Ascending aorta (tissue), 2 donors: ENCODE measurements around the gene CNTNAP2. TPM values are rescaled to one million over a fixed set of nuclear protein-coding genes. Genes with fewer than 3 reads are reported as not detected.
"Not testable (repeated sequence)": the region's sequence is repeated elsewhere in the genome, so short reads cannot be mapped to it uniquely, and the experiment has no call there.

Source experiments
- DNase-seq, 2 donors: peaks; one replicate each; pipeline ENCODE4 v3.0.0-alpha.2; 2019; ENCODE audit warnings: low spot score in 2 of 2
- H3K27ac ChIP-seq, 2 donors: fragments of 200-600 bp; sonication (generic); one replicate each; pipeline ENCODE4 v1.5.1; 2016 to 2017; ENCODE audit warnings: mild to moderate bottlenecking in 1 of 2
- H3K27me3 ChIP-seq: fragments of 200-600 bp; sonication (generic); one replicate; pipeline ENCODE4 v1.5.1; 2017
- H3K36me3 ChIP-seq, 2 donors: fragments of 200-600 bp; sonication (generic); one replicate each; pipeline ENCODE4 v1.5.1; 2016
- H3K4me1 ChIP-seq, 2 donors: fragments of 200-600 bp; sonication (generic); one replicate each; pipeline ENCODE4 v1.5.1; 2016 to 2017; ENCODE audit warnings: mild to moderate bottlenecking in 1 of 2
- H3K4me3 ChIP-seq, 2 donors: fragments of 200-600 bp; sonication (generic); one replicate each; pipeline ENCODE4 v1.5.1; 2016 to 2017; ENCODE audit warnings: mild to moderate bottlenecking in 1 of 2
- H3K9me3 ChIP-seq, 2 donors: fragments of 200-600 bp; sonication (generic); one replicate each; pipeline ENCODE4 v1.5.1; 2016
- CTCF ChIP-seq, 3 experiments: fragments of 200-600 bp in 2 of 3; fragments of 450-650 bp in 1 of 3; sonication (generic) in 2 of 3; IDR thresholded peaks; one replicate each; pipeline ENCODE4 v1.5.1; 2016 to 2019; ENCODE audit warnings: antibody characterized with exemption in 3 of 3, mild to moderate bottlenecking in 1 of 3, moderate library complexity in 1 of 3
- intact Hi-C: fragments of 100-400 bp; cut with DNase I; formaldehyde crosslinking; loops from one replicate; pipeline ENCODE4 v1.15.1; 2023
- total RNA-seq: library from RNA; depleted of rRNA; stranded (reverse); fragments of >200 nt; gene quantifications from one replicate; pipeline ENCODE4 v1.1.0, GENCODE V29; 2016

CNTNAP2 gene
- total RNA-seq, 1 donor from 2014 or later = not detected

- no peaks in the 10 kb centered on the region for H3K9me3 ChIP-seq
- no peaks in the 10 kb centered on the region for H3K4me1 ChIP-seq
- no peak overlapping the region for H3K27ac ChIP-seq
- H3K4me3 ChIP-seq = no peak overlapping the region
- no peak for DNase-seq
- no peak for TF ChIP-seq CTCF (IDR thresholded peaks at IDR 0.05)
- intact Hi-C loops = no loop called here
- H3K27me3 ChIP-seq = no peaks in the 10 kb centered on the region
- H3K36me3 ChIP-seq = no peaks in the 10 kb centered on the region
Measured at GRCh38 chr7:148327379-148327778, 2210.8 kb downstream of the CNTNAP2 start.

- no peak for TF ChIP-seq CTCF (IDR thresholded peaks at IDR 0.05)
- intact Hi-C loops = no loop called here
- no peak for DNase-seq
Measured at GRCh38 chr7:148328906-148329305, 2212.3 kb downstream of the CNTNAP2 start.

GRCh38 chr7:148330124-148330818 lies 2213.7 kb downstream of the CNTNAP2 start:
- Histone ChIP-seq H3K4me3 (no peak overlapping the region), H3K36me3 (no peaks in the 10 kb centered on the region), H3K9me3 (no peaks in the 10 kb centered on the region), H3K27ac (no peak overlapping the region), H3K27me3 (no peaks in the 10 kb centered on the region), H3K4me1 (no peaks in the 10 kb centered on the region)
- no peak for TF ChIP-seq CTCF (IDR thresholded peaks at IDR 0.05)
- DNase-seq = no peak
- intact Hi-C loops = no loop called here

More at GRCh38 chr7:148328906-148329305, 2212.3 kb downstream of the CNTNAP2 start:
- no peaks in the 10 kb centered on the region for H3K36me3 ChIP-seq
- no peak overlapping the region for H3K4me3 ChIP-seq
- no peaks in the 10 kb centered on the region for H3K4me1 ChIP-seq
- H3K27me3 ChIP-seq = no peaks in the 10 kb centered on the region
- no peak overlapping the region for H3K27ac ChIP-seq
- H3K9me3 ChIP-seq = no peaks in the 10 kb centered on the region

GRCh38 chr7:148330822-148331221 lies 2214.2 kb downstream of the CNTNAP2 start:
- DNase-seq = no peak
- no peak for TF ChIP-seq CTCF (IDR thresholded peaks at IDR 0.05)
- intact Hi-C loops = no loop called here
- H3K4me3 ChIP-seq = no peak overlapping the region
- no peaks in the 10 kb centered on the region for H3K4me1 ChIP-seq
- no peaks in the 10 kb centered on the region for H3K9me3 ChIP-seq
- H3K27ac ChIP-seq = no peak overlapping the region
- no peaks in the 10 kb centered on the region for H3K27me3 ChIP-seq
- H3K36me3 ChIP-seq = no peaks in the 10 kb centered on the region

- intact Hi-C loops, H3K4me1 ChIP-seq, H3K4me3 ChIP-seq, H3K27ac ChIP-seq, H3K9me3 ChIP-seq, H3K27me3 ChIP-seq, H3K36me3 ChIP-seq: not testable (repeated sequence)
- DNase-seq = peak in 1 of 2 donors; percentile 67
Measured at GRCh38 chr7:148331456-148331855, 2214.9 kb downstream of the CNTNAP2 start.

- Histone ChIP-seq H3K27me3 (no peaks in the 10 kb centered on the region), H3K27ac (no peak overlapping the region), H3K9me3 (no peaks in the 10 kb centered on the region), H3K4me1 (no peaks in the 10 kb centered on the region), H3K36me3 (no peaks in the 10 kb centered on the region), H3K4me3 (no peak overlapping the region)
- no peak for DNase-seq
- TF ChIP-seq CTCF (IDR thresholded peaks at IDR 0.05) = no peak
- intact Hi-C loops = no loop called here
Measured at GRCh38 chr7:148332191-148333186, 2215.9 kb downstream of the CNTNAP2 start.
